Fibroblast of lung (primary cell): ENCODE results near the gene ROBO2.

Source experiments
- EZH2 ChIP-seq: IDR thresholded peaks from 2 replicates; pipeline ENCODE4 v1.5.1; 2012; ENCODE audit warnings: low read length, control low read depth, mild to moderate bottlenecking; ENCODE audit errors: missing control alignments
- TF ChIP-seq, protein P1 (sequence below), 2 donors: IDR thresholded peaks in 1 of 2; conservative IDR thresholded peaks in 1 of 2; 1 replicate in 1 of 2; 2 replicates in 1 of 2; pipeline ENCODE4 v1.5.1; 2011 to 2012; ENCODE audit warnings: low read length in 2 of 2, control low read depth in 1 of 2, inconsistent platforms in 1 of 2, low read depth in 1 of 2, mild to moderate bottlenecking in 1 of 2

DNA sequence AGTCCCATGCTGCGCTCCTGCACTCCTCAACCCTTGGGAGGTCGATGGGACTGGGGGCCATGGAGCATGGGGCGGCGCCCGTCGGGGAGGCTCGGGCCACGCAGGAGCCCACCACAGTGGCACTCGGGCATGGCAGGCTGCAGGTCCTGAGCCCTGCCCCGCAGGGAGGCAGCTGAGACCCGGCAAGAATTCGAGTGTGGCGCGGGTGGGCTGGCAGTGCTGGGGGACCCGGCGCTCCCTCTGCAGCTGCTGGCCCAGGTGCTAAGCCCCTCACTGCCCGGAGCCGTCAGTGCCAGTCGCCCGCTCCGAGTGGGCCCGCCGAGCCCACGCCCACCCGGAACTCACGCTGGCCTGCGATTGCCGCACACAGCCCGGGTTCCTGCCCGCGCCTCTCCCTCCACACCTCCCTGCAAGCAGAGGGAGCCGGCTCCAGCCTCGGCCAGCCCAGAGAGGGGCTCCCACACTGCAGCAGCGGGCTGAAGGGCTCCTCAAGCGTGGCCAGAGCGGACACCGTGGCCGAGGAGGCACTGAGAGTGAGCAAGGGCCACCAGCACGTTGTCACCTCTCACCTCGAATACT lies 200.3 kb downstream of the ROBO2 start:
- TF ChIP-seq, protein P1, sequence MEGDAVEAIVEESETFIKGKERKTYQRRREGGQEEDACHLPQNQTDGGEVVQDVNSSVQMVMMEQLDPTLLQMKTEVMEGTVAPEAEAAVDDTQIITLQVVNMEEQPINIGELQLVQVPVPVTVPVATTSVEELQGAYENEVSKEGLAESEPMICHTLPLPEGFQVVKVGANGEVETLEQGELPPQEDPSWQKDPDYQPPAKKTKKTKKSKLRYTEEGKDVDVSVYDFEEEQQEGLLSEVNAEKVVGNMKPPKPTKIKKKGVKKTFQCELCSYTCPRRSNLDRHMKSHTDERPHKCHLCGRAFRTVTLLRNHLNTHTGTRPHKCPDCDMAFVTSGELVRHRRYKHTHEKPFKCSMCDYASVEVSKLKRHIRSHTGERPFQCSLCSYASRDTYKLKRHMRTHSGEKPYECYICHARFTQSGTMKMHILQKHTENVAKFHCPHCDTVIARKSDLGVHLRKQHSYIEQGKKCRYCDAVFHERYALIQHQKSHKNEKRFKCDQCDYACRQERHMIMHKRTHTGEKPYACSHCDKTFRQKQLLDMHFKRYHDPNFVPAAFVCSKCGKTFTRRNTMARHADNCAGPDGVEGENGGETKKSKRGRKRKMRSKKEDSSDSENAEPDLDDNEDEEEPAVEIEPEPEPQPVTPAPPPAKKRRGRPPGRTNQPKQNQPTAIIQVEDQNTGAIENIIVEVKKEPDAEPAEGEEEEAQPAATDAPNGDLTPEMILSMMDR (conservative IDR thresholded peaks at IDR 0.05 in 1 of 2, IDR thresholded peaks at IDR 0.05 in 1 of 2; ENCODE audit: low read depth in 1 of 2, low read length in 2 of 2), result no peak
- TF ChIP-seq EZH2, result no peak
